HG03575 (cell line): ENCODE measurements around the gene IL20.

Experiments
- ATAC-seq: cut with Tn5 transposase; IDR thresholded peaks from one replicate; pipeline ENCODE4 v1.9.1; 2021; ENCODE audit not compliant: unreplicated experiment, insufficient number of reproducible peaks, low FRiP score; ENCODE audit errors: extremely low read depth

The IL20 gene

DNA sequence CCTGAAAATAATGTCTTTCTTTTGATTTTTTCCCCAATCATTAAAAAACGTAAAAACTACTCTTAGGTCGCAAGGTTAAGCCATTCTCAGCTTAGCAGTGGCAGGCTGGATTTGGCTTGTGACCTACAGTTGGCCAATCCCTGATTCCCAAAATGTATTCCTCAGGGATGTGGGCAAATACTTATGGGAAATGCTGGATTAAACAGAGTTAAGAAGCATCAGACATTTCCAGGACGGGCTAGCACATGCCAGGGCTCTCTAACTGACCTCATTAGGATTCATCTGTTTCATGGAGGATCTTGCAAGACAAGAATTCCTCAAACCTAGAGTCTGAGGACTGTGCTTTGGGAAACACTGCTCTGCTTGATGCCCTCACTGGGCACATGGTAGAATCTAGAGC is 30.8 kb downstream of the IL20 start:
- ATAC-seq: no peak

DNA sequence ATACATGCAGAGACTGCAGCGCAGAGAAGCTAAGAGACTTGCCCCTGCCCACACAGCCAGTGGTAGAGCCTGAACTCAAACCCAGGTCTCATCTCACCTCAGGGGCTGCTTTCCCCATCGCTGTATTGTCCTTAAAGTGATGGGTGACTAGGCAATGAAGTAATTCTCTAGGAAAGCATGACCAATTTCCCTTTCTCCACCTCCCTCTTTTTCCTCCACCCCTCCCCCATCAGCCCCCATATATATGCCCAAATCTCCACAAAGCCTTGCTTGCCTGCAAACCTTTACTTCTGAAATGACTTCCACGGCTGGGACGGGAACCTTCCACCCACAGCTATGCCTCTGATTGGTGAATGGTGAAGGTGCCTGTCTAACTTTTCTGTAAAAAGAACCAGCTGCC is 31.8 kb downstream of the IL20 start, which contains the start of gene IL24:
TSS of gene IL24 (plus strand) at position 269 of the 400 bp plus-strand sequence. CDS start 390 bp downstream, outside the sequence.
- no peak for ATAC-seq

DNA sequence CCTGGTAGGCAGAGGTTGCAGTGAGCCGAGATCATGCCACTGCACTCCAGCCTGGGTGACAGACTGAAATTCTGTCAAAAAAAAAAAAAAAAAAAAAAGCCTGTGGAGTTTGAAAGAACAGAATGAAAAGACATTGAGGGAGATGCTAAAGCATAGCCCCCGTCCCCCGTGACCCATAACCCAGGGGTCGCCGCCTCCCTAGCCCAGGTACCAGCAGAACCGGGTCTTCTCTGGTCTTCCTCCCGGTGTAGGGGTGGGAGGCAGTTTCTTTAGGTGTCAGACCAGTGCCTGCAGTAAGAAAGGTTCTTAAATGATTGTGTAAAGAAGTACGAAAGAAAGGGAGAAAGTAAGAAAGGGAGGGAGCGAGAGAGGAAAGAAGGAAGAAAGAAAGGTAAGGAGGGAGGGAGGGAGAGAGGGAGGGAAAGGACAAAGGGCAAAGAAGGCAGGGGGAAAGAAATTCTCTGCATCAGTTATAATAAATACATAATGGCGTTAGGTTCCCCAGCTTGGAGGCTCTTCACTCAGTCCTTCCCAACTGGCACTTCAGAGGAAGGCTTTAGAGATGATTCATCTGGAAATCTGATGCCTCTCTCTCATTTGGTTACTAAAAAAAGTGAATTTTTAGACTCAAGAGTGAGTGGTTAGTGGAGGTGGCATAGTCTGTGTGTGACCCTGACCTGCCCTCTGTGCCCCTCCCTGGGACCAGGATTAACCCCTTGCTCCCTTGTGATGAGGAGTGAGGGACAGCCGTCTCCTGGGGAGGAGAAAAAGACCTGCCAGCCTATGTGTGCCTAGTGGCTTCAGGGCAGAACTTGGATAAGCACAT is 32.9 kb downstream of the IL20 start:
- no peak for ATAC-seq

- ATAC-seq: no peak
These were observed 33.5 kb downstream of the IL20 start for GRCh38 chr1:206898915-206899431.

DNA sequence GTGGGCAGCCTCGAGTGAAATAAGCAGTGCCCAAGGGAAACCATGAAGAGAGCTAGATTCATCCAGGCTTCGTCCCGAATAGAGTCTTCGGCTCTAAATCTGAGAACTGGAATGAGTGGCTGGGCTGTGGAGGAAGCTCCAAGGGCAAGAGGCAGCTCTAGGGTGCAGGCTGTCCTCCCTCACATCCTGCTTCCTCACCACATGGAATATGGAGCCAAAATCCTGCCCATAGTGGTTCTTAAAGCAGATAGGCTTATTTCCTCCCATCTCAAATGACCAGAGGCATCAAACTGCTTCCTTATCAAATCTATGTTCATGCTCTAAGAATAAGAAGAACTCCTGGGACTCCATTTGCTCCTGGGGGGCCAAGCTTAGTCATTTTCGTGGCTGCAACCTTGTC is 34.3 kb downstream of the IL20 start:
- no peak for ATAC-seq

GRCh38 chr1:206900149-206900548 is 34.7 kb downstream of the IL20 start:
- no peak for ATAC-seq

- ATAC-seq: no peak
These were observed 36.5 kb downstream of the IL20 start for GRCh38 chr1:206901944-206902343.

DNA sequence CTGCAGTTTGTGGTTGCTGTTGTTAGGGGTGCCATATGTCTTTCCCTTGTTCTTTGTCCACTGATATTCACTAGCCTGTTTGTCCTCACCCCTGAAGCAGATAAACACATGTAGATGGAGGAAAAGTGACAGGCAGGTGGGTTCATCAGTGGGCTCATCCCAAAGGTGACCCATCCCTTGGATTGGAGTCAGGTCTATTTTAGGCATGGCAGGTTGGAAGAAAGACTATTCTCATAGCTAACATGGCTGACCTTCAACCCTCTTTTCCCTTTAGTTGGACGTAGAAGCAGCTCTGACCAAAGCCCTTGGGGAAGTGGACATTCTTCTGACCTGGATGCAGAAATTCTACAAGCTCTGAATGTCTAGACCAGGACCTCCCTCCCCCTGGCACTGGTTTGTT is 37.3 kb downstream of the IL20 start:
- no peak for ATAC-seq

- no peak for ATAC-seq
These were observed 38.3 kb downstream of the IL20 start for GRCh38 chr1:206903687-206904086.

DNA sequence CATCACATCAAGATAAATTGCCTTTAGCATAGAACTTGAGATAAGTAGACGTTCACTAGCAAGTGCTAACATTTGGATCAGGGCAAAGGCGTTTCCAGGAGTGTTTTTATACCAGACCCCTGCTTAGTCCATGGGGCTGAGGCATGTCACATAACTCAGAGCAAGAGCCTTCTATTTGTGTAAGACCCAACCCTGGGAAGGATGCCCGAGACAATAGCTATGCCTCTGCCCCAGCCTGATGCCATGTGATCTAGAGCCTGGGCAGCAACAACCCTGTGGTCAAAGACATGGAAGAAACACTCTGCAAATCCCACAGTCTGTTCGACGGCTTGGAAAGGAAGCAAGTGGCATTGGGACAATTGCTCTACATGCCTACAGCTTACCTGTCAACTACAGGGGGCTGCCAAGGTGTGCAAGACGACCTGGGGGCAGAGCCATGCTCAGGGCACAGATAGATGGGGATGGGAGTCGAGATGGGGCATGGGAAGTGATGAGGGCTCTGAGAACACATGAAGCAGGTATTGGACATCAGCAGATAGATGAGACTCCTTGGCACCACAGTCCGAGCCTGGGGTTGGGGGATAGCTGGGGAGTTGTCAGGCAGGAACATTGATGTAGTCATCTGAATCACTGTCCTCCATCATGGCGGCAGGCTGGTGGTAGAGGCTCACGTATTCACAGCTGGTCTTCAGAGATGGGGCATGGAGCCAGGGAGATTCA is 39.2 kb downstream of the IL20 start:
- no peak for ATAC-seq

GRCh38 chr1:206905295-206906164 is 40.1 kb downstream of the IL20 start:
- no peak for ATAC-seq

GRCh38 chr1:206907304-206907991 is 42.0 kb downstream of the IL20 start:
- no peak for ATAC-seq

- ATAC-seq: no peak
These were observed 42.6 kb downstream of the IL20 start for GRCh38 chr1:206908038-206908437.

- no peak for ATAC-seq
These were observed 43.9 kb downstream of the IL20 start for GRCh38 chr1:206909161-206909882.

- ATAC-seq: no peak
These were observed 44.5 kb downstream of the IL20 start for GRCh38 chr1:206909883-206910318.

DNA sequence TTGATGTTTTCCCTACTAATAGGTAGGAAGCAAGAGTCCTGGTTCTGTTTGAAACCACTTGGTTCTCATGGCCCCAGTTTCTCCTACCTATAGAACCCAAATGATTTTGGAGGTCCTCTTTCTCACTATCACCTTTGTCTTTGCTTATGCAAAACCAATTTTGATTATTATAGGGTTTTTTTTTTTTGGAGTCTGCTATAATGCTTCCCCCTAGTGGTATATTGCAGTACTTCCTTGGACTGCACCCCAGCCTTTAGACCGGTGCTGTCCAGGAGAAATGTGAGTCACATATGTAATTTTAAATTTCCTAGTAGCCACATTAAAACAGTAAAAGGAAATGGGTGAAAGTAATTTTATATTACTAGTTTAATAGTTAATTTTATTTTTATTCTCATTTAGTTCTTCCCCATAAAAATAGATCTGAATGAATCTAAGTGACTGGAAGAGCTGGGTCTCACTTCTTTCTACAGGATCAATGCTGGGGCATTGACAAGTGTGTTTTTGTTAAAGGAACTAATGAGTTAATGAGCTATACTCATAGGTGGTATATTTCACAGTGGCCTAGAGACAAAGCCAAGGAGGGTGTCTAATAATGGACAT is 45.7 kb downstream of the IL20 start:
- no peak for ATAC-seq

- ATAC-seq: no peak
These were observed 47.1 kb downstream of the IL20 start for GRCh38 chr1:206912445-206913095.
